ENCODE results near the gene STC2.

The STC2 gene

GRCh38 chr5:173311818-173312585, 16.2 kb downstream of the STC2 start:
- no peak for DNase-seq

DNA sequence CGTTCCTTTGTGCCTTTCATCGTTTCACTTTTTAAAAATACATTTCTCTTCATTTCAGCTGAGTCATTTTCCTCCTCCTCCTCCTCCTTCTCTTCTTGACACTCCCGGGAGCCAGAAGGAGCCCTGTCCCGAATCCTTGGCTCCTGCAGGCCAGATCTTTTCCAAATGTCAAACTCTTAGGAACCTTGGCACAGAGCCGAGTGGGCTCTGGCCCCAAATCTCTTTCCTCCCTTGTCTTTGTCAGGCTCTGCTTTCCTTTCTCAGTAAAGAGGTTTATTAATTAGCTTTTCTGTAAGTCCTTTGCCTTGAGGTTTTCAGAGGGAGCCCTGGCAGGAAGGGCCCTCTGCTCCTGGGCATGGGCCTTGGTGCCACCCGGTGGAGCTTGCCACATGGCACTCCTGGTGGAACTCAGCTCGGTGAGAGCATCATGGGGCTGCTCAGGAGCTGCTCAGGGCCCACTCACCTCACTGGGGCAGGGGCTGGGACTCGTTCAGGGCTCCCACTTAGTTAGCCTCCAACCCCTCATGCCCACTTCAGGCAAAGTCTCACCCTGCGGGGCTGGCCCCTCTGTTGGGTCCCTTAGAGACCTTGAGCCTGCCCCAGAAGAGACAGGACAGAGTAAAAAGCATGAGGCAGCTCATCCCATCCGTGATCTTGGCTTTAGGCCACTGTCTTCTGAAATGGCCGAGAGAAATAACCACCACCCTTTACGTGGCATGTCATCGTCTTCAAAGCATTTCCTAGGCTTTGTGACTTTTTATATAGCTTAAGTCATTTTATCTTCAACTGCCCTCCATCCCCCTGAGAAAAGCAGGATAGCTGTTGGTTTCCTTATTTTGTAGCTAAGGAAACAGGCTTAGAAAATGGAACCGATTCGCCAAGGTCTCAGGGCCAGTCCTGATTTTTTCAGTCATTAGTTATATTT, 17.1 kb downstream of the STC2 start:
- DNase-seq: no peak

DNA sequence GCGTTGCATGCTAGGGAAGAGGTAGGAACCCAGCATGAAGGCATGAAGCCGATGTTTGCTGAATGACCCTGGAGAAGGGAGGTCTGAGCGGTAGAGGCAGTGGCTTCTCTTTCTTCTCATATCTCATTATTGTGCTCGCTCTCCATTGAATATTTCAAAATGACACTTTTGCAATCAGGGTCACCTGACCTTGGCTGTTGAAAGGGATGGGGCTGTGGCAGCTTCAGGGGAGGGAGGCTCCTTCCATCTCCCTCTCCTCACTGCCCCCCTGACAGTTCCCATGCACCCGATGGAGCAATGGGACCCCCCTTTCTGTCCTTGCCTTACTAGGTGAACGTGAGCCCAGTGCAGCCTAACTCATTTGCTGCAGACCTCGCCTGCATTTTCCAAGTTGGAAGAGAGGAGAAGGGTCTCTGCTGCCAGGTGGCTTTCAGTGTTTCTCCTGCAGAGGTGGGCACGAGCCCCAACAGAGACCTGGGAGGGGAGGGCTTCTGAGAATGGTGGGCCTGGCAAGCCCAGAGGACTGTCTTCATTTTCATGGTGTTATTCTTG, 17.9 kb downstream of the STC2 start:
- DNase-seq: no peak

DNA sequence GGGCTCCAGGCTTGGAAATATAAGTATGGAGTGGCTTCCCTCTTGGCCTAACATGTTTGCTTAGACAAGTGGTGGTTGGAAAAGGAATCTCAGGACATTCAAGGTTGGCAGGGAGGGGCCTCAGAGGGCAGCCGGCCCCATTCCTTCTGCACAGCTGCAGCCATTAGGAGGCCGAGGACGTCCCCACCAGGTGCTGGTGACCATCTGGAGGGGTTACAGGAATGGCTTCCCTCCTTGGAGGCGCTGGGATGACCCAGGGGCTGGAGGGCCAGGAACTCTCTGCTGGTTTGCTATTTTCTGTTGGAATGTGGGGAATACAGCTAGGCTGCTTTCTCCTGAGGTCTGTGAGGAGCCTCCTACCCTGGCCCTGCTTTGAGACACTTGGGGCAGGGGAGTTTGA, 18.5 kb downstream of the STC2 start:
- DNase-seq: no peak

DNA sequence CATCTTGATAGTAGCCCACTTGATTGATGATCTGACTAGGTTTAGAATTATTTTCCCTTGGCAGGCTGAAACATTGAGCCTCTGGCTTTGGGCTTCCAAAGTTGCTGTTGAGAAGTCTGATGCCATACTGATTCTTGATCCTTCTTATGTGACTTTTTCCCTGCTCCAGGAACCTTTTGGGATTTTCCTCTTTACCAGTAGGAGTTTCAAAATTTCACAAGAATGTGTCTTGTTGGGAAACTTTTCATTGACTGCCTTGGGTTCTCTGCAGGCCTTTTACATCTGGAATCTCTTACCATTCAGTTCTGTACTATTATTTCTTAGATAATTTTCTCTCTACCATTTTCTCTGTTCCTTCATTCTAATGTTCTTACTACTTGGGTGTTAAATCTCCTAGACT, 20.0 kb downstream of the STC2 start:
- DNase-seq: no peak

DNA sequence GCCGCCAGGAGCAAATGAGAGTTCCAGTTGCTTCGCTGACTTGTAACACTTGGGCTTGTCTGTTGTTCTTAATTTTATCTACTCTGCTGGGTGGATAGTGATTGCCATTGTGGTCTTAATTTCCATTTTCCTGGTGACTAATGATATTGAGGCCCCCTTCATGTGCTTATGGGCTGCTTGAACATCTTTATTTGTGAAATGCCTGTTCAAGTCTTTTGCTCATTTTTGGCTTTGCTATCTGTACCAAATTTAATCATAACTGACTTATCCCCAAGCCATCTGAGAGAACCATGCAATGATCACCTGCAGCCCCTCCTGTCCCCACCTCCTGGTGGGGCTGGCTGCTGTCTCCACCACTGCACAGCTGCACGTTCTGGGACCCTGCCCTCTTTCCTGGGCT, 20.5 kb downstream of the STC2 start:
- no peak for DNase-seq

DNA sequence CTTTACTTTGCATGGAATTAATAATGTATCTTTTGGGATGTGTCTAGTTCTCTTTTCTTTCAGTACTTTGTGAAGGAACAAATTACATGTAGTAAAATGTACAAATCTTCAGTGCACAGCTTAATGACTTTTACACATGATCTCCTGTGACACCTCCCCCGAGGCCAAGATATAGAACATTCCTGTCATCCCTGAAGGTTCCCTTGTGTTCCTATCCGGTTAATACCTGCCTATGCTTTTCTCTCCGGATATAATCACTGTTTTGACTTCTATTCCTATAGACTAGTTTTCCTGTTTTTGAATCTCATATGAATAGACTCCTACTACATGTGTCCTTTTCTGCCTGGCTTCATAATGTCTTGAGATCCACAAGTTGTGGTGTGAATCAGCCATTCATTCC, 21.5 kb downstream of the STC2 start:
- DNase-seq: no peak

GRCh38 chr5:173304591-173304988, 23.6 kb downstream of the STC2 start:
- DNase-seq: no peak

GRCh38 chr5:173303878-173304590, 24.2 kb downstream of the STC2 start:
- DNase-seq: no peak

DNA sequence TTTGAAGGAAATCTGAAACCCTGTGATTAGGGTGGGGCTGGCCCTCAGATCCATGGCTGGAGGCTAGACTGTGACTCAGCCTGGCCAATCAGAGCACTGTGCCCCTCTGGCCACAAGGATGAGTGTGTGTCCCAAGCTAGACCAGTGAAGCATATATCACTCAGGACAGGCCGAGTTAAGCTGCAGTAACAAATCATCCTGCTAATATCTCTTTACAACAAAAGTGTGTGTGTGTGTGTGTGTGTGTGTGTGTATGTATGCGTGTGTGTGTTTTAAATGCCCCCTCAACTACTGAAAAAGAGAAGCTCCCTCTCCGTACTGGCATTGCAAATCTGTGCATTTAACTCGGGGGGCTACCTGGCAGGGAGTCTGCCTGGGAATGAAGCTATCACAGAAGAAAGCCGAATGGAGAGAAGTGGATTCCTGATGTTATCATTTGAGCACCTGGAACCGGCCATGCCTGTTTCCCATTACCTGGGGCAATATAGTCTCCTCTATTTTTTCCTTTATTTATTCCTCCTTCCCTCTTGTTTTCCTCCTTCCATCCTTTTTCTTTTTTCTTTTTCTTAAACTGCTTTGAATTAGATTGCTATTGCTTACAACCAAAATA, 25.6 kb downstream of the STC2 start:
- DNase-seq: no peak

DNA sequence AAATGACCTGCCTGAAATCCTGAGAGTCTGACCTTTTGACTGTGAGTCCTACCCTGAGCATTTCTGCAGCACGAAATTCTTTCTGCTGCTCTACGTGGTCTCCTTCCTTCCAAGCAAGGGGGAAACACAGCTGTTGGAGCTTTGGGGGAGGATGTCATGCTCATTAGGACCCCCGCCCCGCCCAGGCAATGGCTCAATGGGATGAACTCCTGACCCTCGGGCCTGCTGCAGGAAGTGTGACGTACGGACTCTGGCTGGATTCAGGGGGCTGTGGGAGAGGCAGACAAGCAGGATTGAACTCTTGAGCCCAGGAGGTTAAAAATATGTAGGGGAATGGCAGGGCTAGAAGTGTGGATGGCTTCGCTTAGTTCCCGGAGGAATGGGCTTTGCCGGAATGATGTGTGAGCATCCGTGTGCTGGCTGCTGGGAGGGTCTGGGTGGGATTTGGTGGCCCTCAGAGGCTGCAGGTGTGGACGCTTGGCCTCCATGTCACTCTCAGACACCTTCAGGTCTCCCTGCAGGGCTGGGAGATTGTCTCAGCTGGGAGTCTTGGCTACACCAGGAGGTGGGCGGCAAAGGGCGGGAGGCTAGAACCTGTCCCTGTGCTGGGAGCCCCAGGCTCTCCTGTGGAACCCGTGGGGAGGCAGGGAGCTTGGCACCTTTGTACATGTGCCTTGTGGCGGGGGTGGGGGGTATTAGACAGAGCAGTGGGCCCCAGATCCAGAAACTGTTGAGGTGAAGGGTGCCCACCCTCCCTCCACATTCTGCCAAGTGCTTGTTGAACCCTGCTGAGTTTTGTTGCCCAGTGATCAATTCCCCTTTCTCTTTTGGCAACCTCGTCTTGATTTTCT, 26.3 kb downstream of the STC2 start:
- no peak for DNase-seq

GRCh38 chr5:173300389-173301047, 27.7 kb downstream of the STC2 start:
- no peak for DNase-seq

DNA sequence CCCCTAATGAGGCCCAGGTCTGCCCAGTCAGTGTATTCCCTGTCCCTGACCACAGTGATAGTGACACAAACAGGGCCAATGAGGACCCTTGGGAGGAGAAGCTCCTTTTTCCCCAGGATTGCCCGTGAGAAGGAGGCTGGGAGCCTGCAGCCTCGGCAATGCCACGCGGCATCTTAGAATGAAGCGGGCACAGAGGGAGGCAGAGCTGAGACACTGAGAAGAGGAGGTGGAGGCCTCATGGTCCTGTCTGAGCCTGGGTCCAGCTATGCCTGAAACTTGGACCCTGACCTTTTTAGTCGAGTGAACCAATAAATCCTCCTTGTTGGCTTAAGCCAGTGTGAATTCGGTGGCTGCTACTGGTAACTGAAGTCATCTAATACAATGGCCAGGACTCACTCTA, 28.4 kb downstream of the STC2 start:
- no peak for DNase-seq

DNA sequence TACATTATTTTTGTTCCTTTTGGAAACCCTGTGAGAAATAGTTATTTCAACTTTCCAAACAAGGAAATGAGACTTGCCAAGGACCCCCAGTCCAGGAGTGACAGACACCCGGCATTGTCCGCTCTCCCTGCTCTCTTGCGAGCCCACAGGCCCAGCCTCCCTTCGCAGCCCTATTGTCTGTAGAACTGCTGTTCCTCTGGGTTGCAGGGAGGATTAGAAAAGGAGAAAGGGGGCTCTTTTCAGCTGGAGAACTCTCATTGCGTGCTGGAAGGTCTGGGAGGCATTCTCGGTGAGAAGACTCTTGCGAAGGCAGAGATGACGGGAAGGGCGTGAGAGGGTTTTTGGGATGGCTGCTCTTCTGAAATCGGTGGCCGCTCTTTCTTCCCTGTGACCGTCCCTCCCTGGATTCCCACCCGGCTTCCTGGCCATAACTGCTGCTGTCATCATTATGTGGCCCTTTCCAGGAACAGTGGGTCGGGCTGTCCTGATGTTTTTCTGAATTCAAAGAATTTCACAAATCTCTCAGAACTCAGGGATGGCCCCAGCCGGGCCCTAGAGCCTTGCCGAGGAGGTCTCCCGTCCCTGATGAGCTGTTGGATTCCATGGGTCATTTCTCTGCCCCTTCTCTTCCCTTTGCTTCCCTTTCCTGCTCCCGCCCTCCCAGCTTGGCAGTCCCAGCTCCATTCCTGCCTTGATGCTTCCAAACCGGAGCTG, 29.8 kb downstream of the STC2 start:
- DNase-seq: no peak

GRCh38 chr5:173297813-173298212, 30.4 kb downstream of the STC2 start:
- no peak for DNase-seq

DNA sequence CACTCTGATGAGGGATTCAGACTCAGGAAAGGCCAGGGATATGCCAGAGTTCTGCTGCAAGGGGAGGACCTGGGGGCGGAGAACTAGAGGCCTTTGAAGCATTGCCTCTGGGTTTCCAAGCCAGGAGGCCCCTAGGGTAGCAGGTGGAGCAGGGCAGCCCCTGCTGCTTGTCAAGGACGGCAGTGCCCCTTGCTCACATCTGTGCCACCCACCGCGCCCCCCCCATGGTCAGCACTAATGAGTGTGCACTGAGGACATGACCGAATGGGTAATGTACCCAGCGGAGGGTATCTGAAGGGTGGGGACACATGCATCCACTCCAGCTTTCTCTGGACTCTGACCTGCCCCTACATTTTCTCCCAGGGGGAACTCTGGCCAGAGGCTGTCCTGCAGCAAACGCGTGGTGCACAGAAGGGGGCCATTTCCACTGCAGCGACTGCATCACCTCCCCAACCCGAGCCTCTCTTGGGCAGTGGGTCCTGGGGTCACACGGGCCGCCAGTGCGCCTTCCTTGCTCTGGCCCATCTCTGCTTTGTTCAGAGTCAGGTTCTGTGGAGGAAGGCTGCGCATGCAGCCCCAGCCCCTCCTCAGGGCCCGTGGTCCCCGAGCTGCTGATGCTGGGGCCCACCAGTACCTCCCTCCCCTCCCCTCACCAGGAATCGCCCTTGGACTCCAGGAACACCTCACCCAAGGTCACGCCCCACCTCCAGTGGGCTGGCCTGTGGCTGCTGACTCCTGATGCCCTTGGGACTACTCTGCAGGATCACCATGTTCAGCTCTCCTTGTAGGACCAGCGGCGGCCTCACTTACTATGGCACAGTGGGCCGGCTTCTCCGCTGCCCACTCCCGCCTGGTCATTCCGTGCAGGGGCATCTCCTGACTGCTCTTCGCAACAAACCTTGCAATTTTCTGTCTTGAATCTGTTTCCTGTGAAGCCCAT, 31.2 kb downstream of the STC2 start:
- DNase-seq: no peak

GRCh38 chr5:173295796-173296195, 32.4 kb downstream of the STC2 start:
- DNase-seq: no peak

DNA sequence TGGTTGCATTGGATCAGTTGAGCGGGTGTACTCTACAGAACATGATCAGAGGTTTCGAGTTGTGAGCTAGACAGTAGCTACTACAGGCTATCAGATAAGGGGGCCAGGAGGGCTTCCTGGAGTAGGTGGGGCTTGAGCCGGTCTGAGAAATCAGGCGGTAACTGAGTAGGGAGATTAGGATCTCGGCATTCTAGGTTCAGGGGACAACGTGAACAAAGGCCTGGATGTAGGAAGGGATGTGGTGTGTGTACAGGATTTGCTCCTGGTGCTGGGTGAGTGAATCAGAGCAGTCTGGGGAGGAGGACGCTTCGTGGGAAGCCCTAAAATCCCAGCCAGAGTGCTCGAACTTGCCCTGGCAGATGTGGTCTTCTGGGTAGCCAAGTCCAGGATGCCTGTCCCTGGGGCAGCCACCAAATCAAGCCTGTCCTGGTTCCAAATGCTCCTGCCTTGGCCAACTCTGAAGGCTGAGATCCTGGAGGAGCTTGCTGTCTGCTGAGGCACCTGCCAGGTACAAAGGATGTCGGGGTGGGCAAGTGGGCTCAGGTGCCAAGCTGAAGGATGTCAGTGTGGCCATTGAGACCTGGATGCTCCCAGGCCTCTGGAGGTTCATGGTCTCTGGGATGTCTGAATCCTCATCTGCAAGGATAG, 33.4 kb downstream of the STC2 start:
- no peak for DNase-seq
